DOHH2 (cell line): Measurements from ENCODE around the gene CAND1.

ENCODE experiments used
- EZH2phosphoT487 ChIP-seq: fragments of 200-600 bp; sonication (generic); IDR thresholded peaks from 2 replicates; pipeline ENCODE4 v1.6.1; 2017; ENCODE audit warnings: borderline replicate concordance, mild to moderate bottlenecking, antibody characterized with exemption, low read length, moderate library complexity, mixed read lengths
- TF ChIP-seq, protein P1 (sequence below): fragments of 200-600 bp; sonication (generic); IDR thresholded peaks from one replicate; pipeline ENCODE4 v1.5.1; 2014; ENCODE audit warnings: antibody characterized with exemption, mild to moderate bottlenecking, low read depth, low read length; ENCODE audit not compliant: poor library complexity, severe bottlenecking

DNA sequence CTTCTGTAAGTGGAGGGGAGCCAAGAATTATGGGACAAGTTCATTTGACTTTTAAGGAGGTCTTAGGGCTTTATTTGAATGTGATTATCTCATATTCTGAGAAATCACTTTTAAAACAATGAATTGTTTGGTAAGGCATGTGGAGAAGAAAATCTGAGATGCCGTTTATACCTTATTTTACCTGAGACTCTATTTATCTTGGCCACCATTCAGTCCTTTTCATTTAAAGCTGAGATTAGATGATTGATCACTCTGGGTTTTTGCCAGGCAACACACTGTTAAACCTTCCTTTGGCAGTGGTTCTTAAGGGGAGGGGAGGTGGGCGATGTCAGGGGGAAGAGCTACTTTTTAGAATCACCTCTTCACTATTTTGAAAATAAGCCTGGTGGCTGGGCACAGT lies 11.4 kb downstream of the CAND1 start:
- TF ChIP-seq, protein P1, sequence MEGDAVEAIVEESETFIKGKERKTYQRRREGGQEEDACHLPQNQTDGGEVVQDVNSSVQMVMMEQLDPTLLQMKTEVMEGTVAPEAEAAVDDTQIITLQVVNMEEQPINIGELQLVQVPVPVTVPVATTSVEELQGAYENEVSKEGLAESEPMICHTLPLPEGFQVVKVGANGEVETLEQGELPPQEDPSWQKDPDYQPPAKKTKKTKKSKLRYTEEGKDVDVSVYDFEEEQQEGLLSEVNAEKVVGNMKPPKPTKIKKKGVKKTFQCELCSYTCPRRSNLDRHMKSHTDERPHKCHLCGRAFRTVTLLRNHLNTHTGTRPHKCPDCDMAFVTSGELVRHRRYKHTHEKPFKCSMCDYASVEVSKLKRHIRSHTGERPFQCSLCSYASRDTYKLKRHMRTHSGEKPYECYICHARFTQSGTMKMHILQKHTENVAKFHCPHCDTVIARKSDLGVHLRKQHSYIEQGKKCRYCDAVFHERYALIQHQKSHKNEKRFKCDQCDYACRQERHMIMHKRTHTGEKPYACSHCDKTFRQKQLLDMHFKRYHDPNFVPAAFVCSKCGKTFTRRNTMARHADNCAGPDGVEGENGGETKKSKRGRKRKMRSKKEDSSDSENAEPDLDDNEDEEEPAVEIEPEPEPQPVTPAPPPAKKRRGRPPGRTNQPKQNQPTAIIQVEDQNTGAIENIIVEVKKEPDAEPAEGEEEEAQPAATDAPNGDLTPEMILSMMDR = no peak
- no peak for TF ChIP-seq EZH2phosphoT487
